ENCODE results near the gene RAD18. TPM values are rescaled to one million over a fixed set of nuclear protein-coding genes. Genes with fewer than 3 reads are reported as not detected.
A peak's percentile ranks its signal among the peaks of the same experiment; 100 is the strongest.

The RAD18 gene
- total and polyA plus RNA-seq, 2 experiments from 2014 or later, result 6.0 to 6.5 TPM

DNA sequence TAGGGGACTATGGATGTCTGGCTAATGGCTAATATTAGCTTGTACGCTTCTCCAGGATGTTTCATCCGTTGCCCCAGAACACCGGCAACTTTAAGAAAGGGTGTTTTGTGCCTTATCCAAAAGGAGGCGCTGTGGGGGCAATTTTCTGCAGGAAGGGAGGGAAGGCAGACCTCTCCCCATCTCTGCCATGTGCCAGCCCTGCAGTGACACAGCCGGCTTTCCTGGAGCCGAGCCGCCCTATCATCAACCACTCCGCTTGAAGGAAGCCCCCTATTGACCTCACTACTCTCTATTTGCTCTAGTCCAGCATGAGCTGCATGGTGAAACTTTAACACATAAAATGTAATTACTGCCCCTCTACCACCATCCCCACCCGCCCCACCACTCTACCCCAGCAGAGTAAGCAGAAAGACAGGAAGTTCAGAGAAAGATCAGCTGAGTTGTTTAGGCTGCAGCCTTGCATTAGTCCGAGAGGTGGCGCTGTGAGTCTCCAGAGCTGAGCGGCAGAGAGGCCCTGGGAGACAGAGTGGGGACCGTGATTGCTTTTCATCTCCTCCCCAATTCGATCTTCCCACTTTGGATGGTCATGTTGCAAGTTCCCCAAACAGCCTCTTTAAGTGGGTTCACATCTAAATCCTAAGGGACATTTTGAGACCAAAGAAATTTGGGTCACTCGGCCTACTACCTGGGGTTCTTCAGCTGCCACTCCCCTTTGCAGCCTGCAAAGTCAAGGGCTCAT, 24.5 kb upstream of the RAD18 start:
- Histone ChIP-seq H2AFZ (no peak overlapping the region), H3K4me1 (ENCODE audit: insufficient read depth) (peaks cover 13% of the 10 kb centered on the region), H3K36me3 (replicated peaks; ENCODE audit: insufficient read depth, low read depth) (no peaks in the 10 kb centered on the region), H3K4me3 (no peak overlapping the region), H3K9me3 (ENCODE audit: low read depth) (no peaks in the 10 kb centered on the region), H3K79me2 (no peaks in the 10 kb centered on the region), H3K27me3 (no peaks in the 10 kb centered on the region), H3K9me2 (replicated peaks; ENCODE audit: insufficient read depth) (no peaks in the 10 kb centered on the region), H3K4me2 (peak overlapping the region; percentile 73), H3K27ac (no peak overlapping the region), H4K20me1 (ENCODE audit: insufficient read depth, poor library complexity, severe bottlenecking) (no peaks in the 10 kb centered on the region)
- TF ChIP-seq, protein P1, sequence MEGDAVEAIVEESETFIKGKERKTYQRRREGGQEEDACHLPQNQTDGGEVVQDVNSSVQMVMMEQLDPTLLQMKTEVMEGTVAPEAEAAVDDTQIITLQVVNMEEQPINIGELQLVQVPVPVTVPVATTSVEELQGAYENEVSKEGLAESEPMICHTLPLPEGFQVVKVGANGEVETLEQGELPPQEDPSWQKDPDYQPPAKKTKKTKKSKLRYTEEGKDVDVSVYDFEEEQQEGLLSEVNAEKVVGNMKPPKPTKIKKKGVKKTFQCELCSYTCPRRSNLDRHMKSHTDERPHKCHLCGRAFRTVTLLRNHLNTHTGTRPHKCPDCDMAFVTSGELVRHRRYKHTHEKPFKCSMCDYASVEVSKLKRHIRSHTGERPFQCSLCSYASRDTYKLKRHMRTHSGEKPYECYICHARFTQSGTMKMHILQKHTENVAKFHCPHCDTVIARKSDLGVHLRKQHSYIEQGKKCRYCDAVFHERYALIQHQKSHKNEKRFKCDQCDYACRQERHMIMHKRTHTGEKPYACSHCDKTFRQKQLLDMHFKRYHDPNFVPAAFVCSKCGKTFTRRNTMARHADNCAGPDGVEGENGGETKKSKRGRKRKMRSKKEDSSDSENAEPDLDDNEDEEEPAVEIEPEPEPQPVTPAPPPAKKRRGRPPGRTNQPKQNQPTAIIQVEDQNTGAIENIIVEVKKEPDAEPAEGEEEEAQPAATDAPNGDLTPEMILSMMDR (IDR thresholded peaks at IDR 0.05; ENCODE audit: poor library complexity), result peak; percentile 86
- TF ChIP-seq EZH2 (IDR thresholded peaks at IDR 0.05; ENCODE audit: borderline replicate concordance) (no peak), EZH2phosphoT487 (IDR thresholded peaks at IDR 0.05; ENCODE audit: low read depth, severe bottlenecking, unreplicated experiment) (no peak)
- DNase-seq (ENCODE audit: low spot score), result peak; percentile 82
- 22% methylated on average over 15 of the region's 15 CpGs for WGBS (ENCODE audit: low lambda C conversion rate, missing lambda C conversion rate)

DNA sequence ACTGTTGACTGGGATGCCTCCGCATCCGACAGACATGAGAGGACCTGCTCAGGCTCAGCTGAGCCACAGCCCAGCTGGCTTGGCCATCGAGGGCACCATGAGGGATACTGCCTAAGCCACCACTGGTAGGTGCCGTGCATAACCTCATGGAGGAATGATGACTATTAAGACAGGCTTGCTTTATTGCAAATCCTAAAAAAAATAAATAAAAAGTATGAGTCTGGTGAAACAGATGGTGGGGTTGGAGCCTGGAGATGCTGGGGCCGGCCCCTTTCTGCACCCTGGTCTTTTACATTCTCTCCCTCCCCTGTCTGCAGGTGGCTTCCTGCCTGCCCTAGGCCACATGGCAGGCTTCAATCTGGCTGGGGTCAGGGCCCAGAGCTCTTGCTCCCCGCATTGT, 24.0 kb upstream of the RAD18 start:
- no peak for DNase-seq (ENCODE audit: low spot score)
- H3K4me2 ChIP-seq, result no peak overlapping the region
- 72% methylated on average over 6 of the region's 6 CpGs for WGBS (ENCODE audit: low lambda C conversion rate, missing lambda C conversion rate)
- H3K36me3 ChIP-seq (replicated peaks; ENCODE audit: insufficient read depth, low read depth), result no peaks in the 10 kb centered on the region
- TF ChIP-seq EZH2 (IDR thresholded peaks at IDR 0.05; ENCODE audit: borderline replicate concordance), result no peak
- TF ChIP-seq EZH2phosphoT487 (IDR thresholded peaks at IDR 0.05; ENCODE audit: low read depth, severe bottlenecking, unreplicated experiment), result no peak
- TF ChIP-seq, protein P1 (IDR thresholded peaks at IDR 0.05; ENCODE audit: poor library complexity), result no peak
- H3K4me3 ChIP-seq, result no peak overlapping the region
- H3K4me1 ChIP-seq (ENCODE audit: insufficient read depth), result peaks cover 14% of the 10 kb centered on the region
- H3K27me3 ChIP-seq, result no peaks in the 10 kb centered on the region
- no peaks in the 10 kb centered on the region for H4K20me1 ChIP-seq (ENCODE audit: insufficient read depth, poor library complexity, severe bottlenecking)
- H3K9me2 ChIP-seq (replicated peaks; ENCODE audit: insufficient read depth), result no peaks in the 10 kb centered on the region
- no peaks in the 10 kb centered on the region for H3K9me3 ChIP-seq (ENCODE audit: low read depth)
- H2AFZ ChIP-seq, result no peak overlapping the region
- no peak overlapping the region for H3K27ac ChIP-seq
- no peaks in the 10 kb centered on the region for H3K79me2 ChIP-seq

DNA sequence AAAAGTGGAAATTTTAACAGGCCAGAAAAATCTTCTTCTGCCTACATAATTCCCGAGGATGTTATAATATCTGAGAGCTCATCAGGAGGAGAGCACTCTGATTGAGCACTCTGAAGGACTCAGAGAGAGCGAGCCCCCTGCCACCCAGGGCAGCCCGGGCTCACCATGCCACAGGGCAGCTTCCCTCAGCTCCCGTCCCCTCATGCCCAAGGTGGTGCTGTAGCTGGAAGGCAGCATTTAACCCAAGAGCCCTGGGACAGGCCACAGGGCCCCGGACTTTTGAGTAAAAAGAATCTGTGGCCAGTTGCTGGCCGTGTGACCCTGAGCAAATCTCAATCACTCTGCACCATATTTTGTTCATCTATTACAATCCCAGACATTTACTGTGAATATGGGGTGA, 23.5 kb upstream of the RAD18 start:
- no peaks in the 10 kb centered on the region for H3K27me3 ChIP-seq
- 89% methylated on average over 6 of the region's 6 CpGs for WGBS (ENCODE audit: low lambda C conversion rate, missing lambda C conversion rate)
- no peak for TF ChIP-seq EZH2phosphoT487 (IDR thresholded peaks at IDR 0.05; ENCODE audit: low read depth, severe bottlenecking, unreplicated experiment)
- no peak for TF ChIP-seq EZH2 (IDR thresholded peaks at IDR 0.05; ENCODE audit: borderline replicate concordance)
- TF ChIP-seq, protein P1 (IDR thresholded peaks at IDR 0.05; ENCODE audit: poor library complexity), result no peak
- H4K20me1 ChIP-seq (ENCODE audit: insufficient read depth, poor library complexity, severe bottlenecking), result no peaks in the 10 kb centered on the region
- no peaks in the 10 kb centered on the region for H3K9me3 ChIP-seq (ENCODE audit: low read depth)
- no peak for DNase-seq (ENCODE audit: low spot score)
- no peak overlapping the region for H2AFZ ChIP-seq
- no peaks in the 10 kb centered on the region for H3K36me3 ChIP-seq (replicated peaks; ENCODE audit: insufficient read depth, low read depth)
- H3K4me3 ChIP-seq, result no peak overlapping the region
- no peak overlapping the region for H3K4me2 ChIP-seq
- no peaks in the 10 kb centered on the region for H3K79me2 ChIP-seq
- no peak overlapping the region for H3K27ac ChIP-seq
- no peaks in the 10 kb centered on the region for H3K9me2 ChIP-seq (replicated peaks; ENCODE audit: insufficient read depth)
- H3K4me1 ChIP-seq (ENCODE audit: insufficient read depth), result peaks cover 14% of the 10 kb centered on the region

Measured in hepatocyte (in vitro differentiated cells).